HEK293 (cell line): ENCODE data around the gene FAM229A.
A peak's percentile ranks its signal among the peaks of the same experiment; 100 is the strongest.

Experiments
- BCL11A ChIP-seq: fragments of 450-650 bp; formaldehyde crosslinking; IDR thresholded peaks from 2 replicates; pipeline ENCODE4 v1.5.1; 2016; ENCODE audit warnings: low read depth, missing biosample characterization, missing genetic modification characterization
- CTCF ChIP-seq: fragments of 450-650 bp; formaldehyde crosslinking; IDR thresholded peaks from 2 replicates; pipeline ENCODE4 v1.5.1; 2016; ENCODE audit warnings: missing biosample characterization, missing genetic modification characterization
- EGR2 ChIP-seq: fragments of 450-650 bp; formaldehyde crosslinking; IDR thresholded peaks from 2 replicates; pipeline ENCODE4 v1.5.1; 2016; ENCODE audit warnings: low read depth, missing biosample characterization, missing genetic modification characterization
- IKZF3 ChIP-seq: fragments of 450-650 bp; IDR thresholded peaks from 2 replicates; pipeline ENCODE4 v1.5.0; 2018; ENCODE audit warnings: missing biosample characterization, mild to moderate bottlenecking, missing genetic modification characterization, moderate library complexity
- INSM2 ChIP-seq: fragments of 450-650 bp; formaldehyde crosslinking; IDR thresholded peaks from 2 replicates; pipeline ENCODE4 v1.5.1; 2016; ENCODE audit warnings: missing biosample characterization, missing genetic modification characterization
- KLF17 ChIP-seq: fragments of 450-650 bp; formaldehyde crosslinking; IDR thresholded peaks from 2 replicates; pipeline ENCODE4 v1.5.1; 2016; ENCODE audit warnings: missing biosample characterization, missing genetic modification characterization
- KLF8 ChIP-seq: fragments of 450-650 bp; formaldehyde crosslinking; IDR thresholded peaks from 2 replicates; pipeline ENCODE4 v1.5.1; 2016; ENCODE audit warnings: missing biosample characterization, missing genetic modification characterization
- MZF1 ChIP-seq: fragments of 450-650 bp; formaldehyde crosslinking; IDR thresholded peaks from 2 replicates; pipeline ENCODE4 v1.5.1; 2017; ENCODE audit warnings: missing biosample characterization, missing genetic modification characterization, borderline replicate concordance
- OVOL3 ChIP-seq: fragments of 450-650 bp; formaldehyde crosslinking; IDR thresholded peaks from 2 replicates; pipeline ENCODE4 v1.5.1; 2016; ENCODE audit warnings: missing biosample characterization, missing genetic modification characterization
- RBAK ChIP-seq: fragments of 450-650 bp; formaldehyde crosslinking; IDR thresholded peaks from 2 replicates; pipeline ENCODE4 v1.5.1; 2016; ENCODE audit warnings: missing biosample characterization, missing genetic modification characterization
- SP7 ChIP-seq: fragments of 450-650 bp; formaldehyde crosslinking; IDR thresholded peaks from 2 replicates; pipeline ENCODE4 v1.5.1; 2016; ENCODE audit warnings: missing biosample characterization, missing genetic modification characterization
- ZBTB1 ChIP-seq: fragments of 450-650 bp; formaldehyde crosslinking; IDR thresholded peaks from 2 replicates; pipeline ENCODE4 v1.5.1; 2016; ENCODE audit warnings: missing biosample characterization, missing genetic modification characterization
- ZBTB48 ChIP-seq: fragments of 450-650 bp; formaldehyde crosslinking; IDR thresholded peaks from 2 replicates; pipeline ENCODE4 v1.5.1; 2016; ENCODE audit warnings: missing biosample characterization, missing genetic modification characterization
- ZBTB49 ChIP-seq: fragments of 450-650 bp; formaldehyde crosslinking; IDR thresholded peaks from 2 replicates; pipeline ENCODE4 v1.5.1; 2016; ENCODE audit warnings: missing biosample characterization, missing genetic modification characterization, low read depth
- ZBTB6 ChIP-seq: fragments of 450-650 bp; formaldehyde crosslinking; IDR thresholded peaks from 2 replicates; pipeline ENCODE4 v1.5.1; 2017; ENCODE audit warnings: missing biosample characterization, missing genetic modification characterization
- ZNF10 ChIP-seq: fragments of 450-650 bp; formaldehyde crosslinking; IDR thresholded peaks from 2 replicates; pipeline ENCODE4 v1.5.1; 2017; ENCODE audit warnings: missing biosample characterization, missing genetic modification characterization
- ZNF112 ChIP-seq: fragments of 450-650 bp; formaldehyde crosslinking; IDR thresholded peaks from 2 replicates; pipeline ENCODE4 v1.5.0; 2017; ENCODE audit warnings: missing biosample characterization, missing genetic modification characterization
- ZNF114 ChIP-seq: fragments of 450-650 bp; formaldehyde crosslinking; IDR thresholded peaks from 2 replicates; pipeline ENCODE4 v1.5.0; 2017; ENCODE audit warnings: missing biosample characterization, missing genetic modification characterization
- ZNF16 ChIP-seq: fragments of 450-650 bp; formaldehyde crosslinking; IDR thresholded peaks from 2 replicates; pipeline ENCODE4 v1.5.1; 2016; ENCODE audit warnings: low read depth, missing biosample characterization, missing genetic modification characterization
- ZNF335 ChIP-seq: fragments of 450-650 bp; formaldehyde crosslinking; conservative IDR thresholded peaks from 2 replicates; pipeline ENCODE4 v1.5.1; 2016; ENCODE audit warnings: missing biosample characterization, missing genetic modification characterization
- ZNF426 ChIP-seq: fragments of 450-650 bp; formaldehyde crosslinking; IDR thresholded peaks from 2 replicates; pipeline ENCODE4 v1.5.1; 2017; ENCODE audit warnings: missing biosample characterization, missing genetic modification characterization, mild to moderate bottlenecking, inconsistent platforms, moderate library complexity
- ZNF501 ChIP-seq: fragments of 450-650 bp; formaldehyde crosslinking; IDR thresholded peaks from 2 replicates; pipeline ENCODE4 v1.5.1; 2016; ENCODE audit warnings: missing biosample characterization, missing genetic modification characterization
- ZNF510 ChIP-seq: fragments of 450-650 bp; formaldehyde crosslinking; IDR thresholded peaks from 2 replicates; pipeline ENCODE4 v1.5.1; 2018; ENCODE audit warnings: mild to moderate bottlenecking, missing genetic modification characterization, missing biosample characterization; ENCODE audit not compliant: insufficient replicate concordance
- ZNF560 ChIP-seq: fragments of 450-650 bp; formaldehyde crosslinking; IDR thresholded peaks from 2 replicates; pipeline ENCODE4 v1.5.1; 2017; ENCODE audit warnings: missing biosample characterization, missing genetic modification characterization, borderline replicate concordance
- ZNF639 ChIP-seq: fragments of 450-650 bp; formaldehyde crosslinking; IDR thresholded peaks from 2 replicates; pipeline ENCODE4 v1.5.1; 2016; ENCODE audit warnings: missing biosample characterization, missing genetic modification characterization
- ZNF670 ChIP-seq: fragments of 450-650 bp; formaldehyde crosslinking; IDR thresholded peaks from 2 replicates; pipeline ENCODE4 v1.5.1; 2016; ENCODE audit warnings: missing biosample characterization, missing genetic modification characterization, low read depth
- ZNF692 ChIP-seq: fragments of 450-650 bp; formaldehyde crosslinking; IDR thresholded peaks from 2 replicates; pipeline ENCODE4 v1.5.1; 2016; ENCODE audit warnings: missing biosample characterization, missing genetic modification characterization
- ZNF777 ChIP-seq: fragments of 450-650 bp; formaldehyde crosslinking; IDR thresholded peaks from 2 replicates; pipeline ENCODE4 v1.5.1; 2017; ENCODE audit warnings: missing biosample characterization, missing genetic modification characterization, borderline replicate concordance
- ZNF843 ChIP-seq: fragments of 450-650 bp; formaldehyde crosslinking; IDR thresholded peaks from 2 replicates; pipeline ENCODE4 v1.5.1; 2016; ENCODE audit warnings: missing biosample characterization, missing genetic modification characterization

Gene FAM229A

GRCh38 chr1:32335790-32336590 lies 26.3 kb downstream of the FAM229A start, which contains the start of gene MARCKSL1 (continued):
- TF ChIP-seq ZNF560 (no peak), KLF8 (tag by site-specific recombination) (peak; percentile 58; the same call in 1 of the 2 replicates), ZNF112 (tag by site-specific recombination) (no peak), ZNF670 (tag by site-specific recombination) (no peak), ZNF510 (no peak), ZNF426 (tag by site-specific recombination) (no peak), CTCF (tag by site-specific recombination) (no peak), ZNF843 (tag by site-specific recombination) (no peak), KLF17 (no peak), ZNF16 (tag by site-specific recombination) (no peak), BCL11A (no peak), ZBTB6 (no peak), EGR2 (tag by site-specific recombination) (peak; percentile 34; the same call in 1 of the 2 replicates), ZNF114 (tag by site-specific recombination) (no peak), RBAK (tag by site-specific recombination) (no peak), ZNF777 (tag by site-specific recombination) (0 out of 2 replicates have a peak, but pooled peaks have one; percentile 13), SP7 (tag by site-specific recombination) (no peak), INSM2 (tag by site-specific recombination) (no peak), ZBTB49 (tag by site-specific recombination) (no peak), ZBTB1 (tag by site-specific recombination) (no peak), ZNF692 (0 out of 2 replicates have a peak, but pooled peaks have one; percentile 61), MZF1 (tag by site-specific recombination) (no peak), IKZF3 (no peak), ZNF501 (tag by site-specific recombination) (no peak), ZBTB48 (tag by site-specific recombination) (no peak), OVOL3 (tag by site-specific recombination) (no peak), ZNF10 (no peak), ZNF335 (tag by site-specific recombination) (peak; percentile 85), ZNF639 (no peak)
